NCI-H69 (cell line): Measurements from ENCODE around the gene FAM20C.
"Not testable (repeated sequence)": the region's sequence is repeated elsewhere in the genome, so short reads cannot be mapped to it uniquely, and the experiment has no call there.

Source experiments
- DNase-seq: peaks from one replicate; lab custom pipeline; 2025; lab: John Stamatoyannopoulos, UW

The FAM20C gene

DNA sequence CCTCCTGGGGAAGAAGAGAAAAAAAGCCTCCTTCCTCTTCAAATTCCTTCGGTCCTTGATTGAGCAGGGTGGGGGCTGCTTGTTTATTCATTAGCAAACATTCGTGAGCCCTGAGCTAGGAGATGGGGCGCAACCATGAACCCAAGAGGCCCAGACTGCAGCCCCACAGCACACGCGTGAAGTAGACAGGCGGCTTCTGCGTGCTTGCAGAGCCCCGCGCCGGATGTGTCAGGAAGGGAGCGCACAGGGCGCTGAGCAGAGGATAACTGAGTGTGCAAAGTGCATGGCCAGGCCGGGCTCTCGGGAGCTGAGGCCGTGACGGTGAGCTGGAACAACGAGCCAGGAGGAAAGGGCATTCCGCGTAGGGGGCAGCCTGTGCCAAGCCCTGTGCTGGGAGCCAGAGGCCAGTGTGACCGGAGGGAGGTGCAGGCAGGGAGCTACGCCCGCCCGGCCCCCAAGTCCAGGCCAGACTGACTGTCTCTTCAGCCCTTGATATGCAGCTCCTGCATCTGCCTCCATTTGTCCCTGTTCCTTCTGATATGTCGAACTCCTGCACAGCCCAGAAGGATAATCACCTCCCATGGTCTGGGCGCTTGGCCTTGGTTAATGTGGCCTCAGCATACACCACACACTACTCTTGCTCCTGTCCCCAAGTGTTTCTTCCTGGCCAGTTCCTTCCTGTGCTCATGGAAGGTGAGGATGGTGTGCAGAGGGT is 102.2 kb downstream of the FAM20C start:
- no peak for DNase-seq

DNA sequence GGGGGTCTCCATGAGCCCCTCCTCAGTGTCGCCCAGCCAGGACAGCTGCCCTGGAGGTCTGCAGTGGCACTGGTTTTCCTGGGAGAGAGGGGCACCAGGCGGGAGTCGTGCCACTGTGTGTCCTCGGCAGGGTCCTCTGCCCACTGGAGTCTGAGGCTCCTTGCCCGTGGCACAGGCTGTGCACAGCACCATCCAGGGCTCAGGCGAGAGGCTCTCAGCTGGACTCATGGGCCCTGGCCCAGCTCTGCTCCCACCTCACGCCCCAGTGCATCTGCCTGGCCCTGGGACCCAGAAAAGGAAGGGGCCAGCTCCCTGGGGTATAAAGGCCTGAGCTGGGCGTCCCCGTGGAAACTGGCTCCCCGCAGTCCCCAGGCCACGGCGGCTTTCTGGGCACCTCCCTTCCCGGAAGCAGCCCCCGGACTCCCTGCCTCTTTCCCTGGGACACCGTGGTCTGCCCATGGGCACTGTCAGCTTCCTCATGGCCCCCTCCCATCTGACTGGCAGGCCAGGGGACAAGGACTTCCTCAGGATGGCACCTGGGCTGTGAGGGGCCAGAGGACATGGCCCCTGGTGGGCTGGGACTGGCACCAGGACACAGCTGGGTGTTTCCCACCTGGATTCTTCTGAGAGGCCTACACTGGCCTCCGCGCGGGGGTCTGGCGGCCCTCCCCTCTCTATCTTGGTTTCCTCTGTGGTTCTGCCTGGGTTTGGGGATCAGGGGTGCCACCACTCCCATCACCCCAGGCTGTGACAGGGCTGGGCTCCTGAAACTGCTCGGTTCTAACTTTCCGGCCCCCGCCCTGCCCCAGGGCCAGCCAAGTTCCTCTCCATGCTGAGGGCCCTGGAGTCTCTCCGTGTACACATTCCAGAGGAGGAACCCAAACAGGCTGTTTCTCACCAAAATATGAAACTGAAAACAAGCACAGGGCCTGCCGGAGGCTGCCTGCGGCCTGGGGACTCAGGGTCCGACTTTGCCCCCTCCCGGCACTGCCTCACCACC is 103.1 kb downstream of the FAM20C start:
- DNase-seq, result no peak

DNA sequence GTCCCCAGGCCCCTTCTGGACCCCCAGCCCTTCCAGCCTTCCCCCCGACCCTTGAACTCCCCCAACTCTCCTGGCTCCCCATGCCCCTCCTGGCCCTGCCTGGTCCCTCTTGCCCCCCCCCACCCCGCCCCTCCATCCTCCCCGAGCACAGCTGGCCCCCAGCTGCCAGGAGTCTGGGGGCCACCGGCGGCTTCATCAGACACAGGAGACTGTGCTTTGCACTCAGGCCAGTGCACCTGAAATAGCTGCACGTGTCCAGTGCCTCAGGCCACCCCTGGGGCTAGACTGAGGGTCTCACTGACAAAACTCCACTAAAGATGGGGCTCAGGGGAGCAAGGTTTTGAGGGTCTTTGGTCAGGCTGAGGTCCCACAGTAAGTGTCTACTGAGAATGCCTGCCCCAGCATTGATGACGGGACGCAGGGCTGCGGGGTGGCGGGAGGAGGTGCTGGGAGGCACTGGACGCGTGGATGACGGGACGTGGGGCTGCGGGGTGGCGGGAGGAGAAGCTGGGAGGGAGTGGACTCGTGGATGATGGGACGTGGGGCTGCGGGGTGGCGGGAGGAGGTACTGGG is 104.1 kb downstream of the FAM20C start:
- no peak for DNase-seq

DNA sequence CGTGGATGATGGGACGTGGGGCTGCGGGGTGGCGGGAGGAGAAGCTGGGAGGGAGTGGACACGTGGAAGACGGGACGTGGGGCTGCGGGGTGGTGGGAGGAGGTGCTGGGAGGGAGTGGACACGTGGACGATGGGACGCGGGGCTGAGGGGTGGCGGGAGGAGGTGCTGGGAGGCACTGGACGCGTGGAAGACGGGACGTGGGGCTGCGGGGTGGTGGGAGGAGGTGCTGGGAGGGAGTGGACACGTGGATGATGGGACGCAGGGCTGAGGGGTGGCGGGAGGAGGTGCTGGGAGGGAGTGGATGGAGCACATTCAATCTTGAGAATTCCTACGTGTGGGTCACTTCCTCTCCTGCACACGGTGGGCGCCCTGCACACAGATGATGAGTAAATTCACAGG is 104.8 kb downstream of the FAM20C start:
- not testable (repeated sequence) for DNase-seq

DNA sequence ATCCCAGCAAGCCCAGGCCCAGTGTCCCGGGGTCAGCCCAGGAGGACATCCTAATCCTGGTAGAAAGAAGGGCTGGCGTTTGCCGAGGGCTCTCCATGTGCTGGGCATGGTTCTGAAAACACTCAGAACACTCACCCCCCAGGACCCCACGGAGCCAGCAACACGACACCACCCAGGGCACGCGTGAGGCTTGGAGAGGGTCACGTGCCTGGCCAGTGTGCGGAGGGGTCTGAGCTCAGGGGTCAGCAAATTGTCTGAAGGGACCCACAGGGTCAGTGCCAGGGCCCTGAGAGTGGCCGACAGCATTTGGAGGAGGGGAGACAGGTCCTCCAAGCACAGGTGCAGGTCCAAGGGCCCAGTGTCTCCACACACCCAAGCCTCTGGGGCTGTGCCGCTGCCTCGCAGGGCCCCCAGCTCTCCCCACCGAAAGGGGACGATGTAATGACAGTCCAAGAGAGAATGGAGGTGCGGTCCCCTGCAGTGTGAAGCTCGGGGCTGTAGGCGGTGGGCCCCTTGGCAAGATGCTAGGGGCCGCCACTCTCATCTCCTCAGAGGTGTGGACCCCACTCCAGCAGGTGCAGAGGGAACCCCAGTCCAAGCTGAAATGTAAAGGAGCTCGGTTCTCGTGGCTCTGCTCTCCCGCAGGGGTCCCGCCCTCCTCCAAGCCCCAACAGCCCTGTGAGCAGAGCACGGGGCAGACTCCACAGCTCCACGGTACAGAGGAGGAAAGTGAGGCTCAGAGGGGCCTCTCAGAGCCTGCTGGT is 105.4 kb downstream of the FAM20C start:
- no peak for DNase-seq

DNA sequence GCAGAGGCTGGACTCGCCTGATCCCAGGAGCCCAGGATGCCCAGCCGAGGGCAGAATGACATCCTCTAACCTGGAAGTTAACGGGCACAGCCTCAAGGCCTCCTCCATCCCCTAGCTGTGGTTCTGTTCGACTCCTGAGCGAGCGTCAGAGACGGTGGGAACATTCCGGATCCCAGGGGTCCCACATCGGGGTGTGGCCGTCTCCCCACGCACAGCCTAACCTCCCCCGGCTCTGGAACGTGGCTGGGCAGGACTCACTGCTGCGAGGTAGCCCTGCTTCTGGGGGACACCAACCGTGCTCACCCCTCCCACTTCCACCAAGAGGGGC is 106.0 kb downstream of the FAM20C start:
- no peak for DNase-seq

DNA sequence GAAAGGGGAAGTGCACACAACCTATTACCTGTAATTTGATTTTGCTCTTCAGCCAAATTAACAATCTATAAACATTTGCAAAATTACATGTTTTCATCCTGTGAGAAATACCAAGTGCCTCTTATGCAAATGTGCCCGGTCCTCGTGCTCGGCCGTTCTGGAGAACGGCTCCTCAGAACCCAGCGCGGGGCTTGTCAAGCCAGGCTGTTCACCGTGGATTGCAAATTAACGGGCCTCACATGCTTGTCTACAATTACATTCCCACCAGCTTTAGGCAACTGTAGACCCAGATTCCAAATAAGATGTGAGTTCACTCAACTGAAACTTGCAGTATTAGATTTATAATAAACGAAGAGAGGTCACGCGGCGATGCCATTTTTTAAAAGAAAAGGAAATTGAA is 106.4 kb downstream of the FAM20C start:
- DNase-seq, result no peak

DNA sequence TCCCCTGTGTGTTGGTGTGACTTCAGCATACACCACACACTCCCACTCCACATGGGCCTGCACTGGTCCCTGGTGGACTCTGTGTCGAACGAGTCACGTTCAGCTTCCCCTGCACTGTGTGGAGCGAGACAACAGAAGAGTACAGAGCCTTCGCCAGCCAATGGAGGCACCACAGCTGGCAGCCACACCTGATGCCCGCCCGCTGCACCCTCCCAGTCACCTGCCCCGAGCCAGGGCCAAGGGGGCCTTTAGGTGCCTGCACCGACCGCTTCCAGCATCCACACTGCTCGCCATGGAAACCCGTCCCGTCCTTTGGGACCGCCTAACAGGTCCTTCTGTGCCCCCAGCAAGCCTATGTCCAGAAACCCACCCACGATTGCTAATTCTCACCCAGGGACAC is 106.8 kb downstream of the FAM20C start:
- no peak for DNase-seq

DNA sequence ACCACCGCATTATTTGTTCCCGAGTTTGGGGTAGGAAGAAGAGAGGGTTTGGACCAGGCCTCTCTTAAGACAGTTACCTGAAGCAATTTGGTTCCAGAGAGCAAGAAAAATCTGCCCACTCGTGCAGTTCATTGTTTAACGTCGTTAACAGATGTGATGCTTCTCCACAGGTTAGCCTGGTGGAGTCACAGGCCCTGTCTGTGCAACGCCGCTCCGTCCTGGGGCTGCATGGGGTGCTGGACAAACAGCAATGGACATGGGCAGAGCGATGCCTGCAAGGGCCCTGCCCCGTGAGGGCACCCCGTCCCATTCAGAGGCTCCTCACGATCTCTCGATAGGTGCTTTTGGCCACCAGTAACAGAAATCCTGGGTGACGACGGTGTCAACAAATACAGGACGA is 107.3 kb downstream of the FAM20C start:
- no peak for DNase-seq

DNA sequence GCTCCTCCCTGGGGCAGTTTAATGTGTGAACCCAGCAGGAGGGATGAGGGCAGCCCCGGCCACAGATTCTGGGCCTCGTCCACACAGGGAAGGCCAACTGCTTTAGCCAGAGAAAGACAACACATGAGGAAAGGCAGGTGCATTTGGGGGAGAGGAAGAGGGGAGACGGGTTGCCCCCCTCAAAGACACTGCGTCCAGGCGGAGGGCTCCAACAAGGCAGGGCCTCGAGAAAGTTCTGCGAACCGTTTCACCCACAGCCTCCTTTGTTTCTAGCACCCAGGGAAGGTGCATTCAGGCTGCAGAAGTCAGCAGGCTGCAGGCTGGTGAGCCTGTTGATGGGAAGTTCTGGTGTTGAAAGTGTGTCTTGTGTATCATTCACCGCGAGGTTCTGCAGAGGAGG is 107.7 kb downstream of the FAM20C start:
- DNase-seq, result no peak

DNA sequence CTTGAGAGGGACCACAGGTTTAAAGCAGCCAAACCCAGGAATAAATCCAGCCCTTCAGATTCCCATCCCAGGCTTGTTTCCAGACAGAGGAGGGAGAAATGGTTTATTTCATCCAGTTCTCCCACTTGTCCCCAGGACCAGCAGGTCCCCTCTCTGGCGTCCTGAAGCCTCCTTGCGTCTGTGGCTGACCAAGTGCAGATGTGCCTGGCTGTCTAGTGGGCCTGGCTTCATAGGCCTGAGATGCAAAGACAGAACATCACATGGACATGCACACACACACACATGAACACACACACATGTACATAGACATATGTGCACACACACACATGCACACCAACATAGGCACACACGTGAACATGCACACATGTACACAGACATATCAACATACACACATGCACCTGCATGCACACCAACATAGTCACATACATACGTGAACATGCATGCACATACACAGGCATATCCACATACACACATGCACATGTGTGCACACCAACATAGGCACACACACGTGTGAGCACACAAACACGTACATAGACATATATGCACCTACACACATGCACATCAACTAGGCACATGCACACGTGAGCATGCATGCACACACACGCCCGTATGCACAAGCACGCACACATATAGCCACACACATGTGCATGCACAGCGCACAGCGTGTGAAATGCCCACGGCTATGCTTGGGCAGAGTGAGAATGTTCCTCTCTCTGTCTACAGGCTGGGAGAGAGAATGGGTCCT is 108.3 kb downstream of the FAM20C start:
- no peak for DNase-seq

DNA sequence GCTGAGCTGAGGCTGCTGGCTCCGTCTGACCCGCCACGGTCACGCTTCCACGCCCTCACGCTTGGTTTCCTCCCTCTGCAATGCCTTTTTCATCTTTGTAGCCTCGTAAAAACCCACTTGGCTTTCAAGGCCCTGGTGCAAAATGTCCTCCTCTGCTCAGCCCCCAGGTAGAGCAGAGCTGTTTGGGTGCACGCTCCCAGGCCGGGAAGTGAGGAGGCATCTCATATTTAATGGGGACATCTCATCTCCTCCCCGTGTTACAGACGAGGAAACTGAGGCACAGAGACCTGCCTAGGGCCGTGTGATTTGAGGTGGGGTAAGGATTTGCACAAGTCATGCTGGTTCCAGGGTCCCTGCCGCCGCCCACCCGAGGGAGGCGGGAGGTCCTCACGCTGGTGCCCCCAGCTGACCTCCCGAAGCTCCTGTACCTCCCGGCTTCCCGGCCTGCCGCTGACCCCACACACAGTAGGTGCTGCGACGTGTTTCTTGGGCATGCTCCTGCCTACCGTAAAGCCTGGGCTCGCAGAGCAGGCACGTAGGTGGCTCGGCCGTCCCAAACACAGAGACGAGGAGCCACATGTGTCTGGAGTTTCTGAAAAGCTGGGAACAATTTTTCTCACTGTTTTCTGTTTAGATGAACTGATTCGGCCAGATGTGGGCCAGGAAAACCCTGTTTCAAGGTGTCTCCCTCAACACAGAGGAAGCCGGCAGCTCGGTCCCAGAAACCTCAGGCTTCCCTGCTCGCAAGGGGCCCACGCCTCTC is 109.1 kb downstream of the FAM20C start:
- DNase-seq, result no peak

DNA sequence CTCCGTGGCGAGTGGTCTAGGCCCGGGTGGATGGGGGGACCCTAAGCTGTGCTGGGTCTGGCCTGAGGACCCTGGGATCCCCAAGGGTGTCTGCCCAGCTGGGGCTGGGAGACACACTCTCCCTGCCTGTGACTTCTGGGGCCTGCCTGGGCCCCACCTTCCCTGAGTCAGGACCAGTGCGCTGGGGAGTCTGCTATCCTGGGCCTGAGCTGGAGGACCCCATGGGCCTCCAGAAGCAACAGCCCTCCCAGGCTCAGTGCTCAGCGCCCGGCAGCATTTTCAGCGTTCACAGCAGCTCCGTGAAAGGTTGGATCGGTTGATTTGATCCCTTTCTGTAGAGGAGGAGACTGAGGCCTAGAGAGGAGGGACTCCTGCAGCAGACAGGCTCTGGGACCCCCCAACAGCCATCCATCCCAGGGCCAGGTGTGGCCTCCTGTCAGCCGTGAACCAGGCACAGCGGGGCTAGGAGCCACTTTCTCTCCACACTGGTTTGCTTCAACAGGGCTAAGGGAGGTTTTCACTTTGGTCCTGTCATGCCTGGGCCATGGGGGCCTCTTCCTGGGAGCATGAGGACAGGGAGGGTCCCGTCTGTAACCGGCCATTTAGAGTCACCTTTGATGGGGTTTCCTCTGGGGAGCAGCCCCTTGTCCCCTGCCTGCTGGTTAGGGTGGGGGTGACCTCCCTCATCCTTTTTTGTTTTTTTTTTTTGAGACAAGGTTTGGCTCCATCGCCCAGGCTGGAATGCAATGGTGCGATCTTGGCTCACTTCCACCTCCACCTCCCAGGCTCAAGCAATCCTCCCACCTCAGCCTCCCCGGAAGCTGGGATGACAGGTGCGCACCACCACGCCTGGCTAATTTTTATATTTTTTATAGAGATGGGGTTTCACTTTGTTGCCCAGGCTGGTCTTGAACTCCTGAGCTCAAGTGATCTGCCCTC is 110.0 kb downstream of the FAM20C start:
- DNase-seq, result no peak

DNA sequence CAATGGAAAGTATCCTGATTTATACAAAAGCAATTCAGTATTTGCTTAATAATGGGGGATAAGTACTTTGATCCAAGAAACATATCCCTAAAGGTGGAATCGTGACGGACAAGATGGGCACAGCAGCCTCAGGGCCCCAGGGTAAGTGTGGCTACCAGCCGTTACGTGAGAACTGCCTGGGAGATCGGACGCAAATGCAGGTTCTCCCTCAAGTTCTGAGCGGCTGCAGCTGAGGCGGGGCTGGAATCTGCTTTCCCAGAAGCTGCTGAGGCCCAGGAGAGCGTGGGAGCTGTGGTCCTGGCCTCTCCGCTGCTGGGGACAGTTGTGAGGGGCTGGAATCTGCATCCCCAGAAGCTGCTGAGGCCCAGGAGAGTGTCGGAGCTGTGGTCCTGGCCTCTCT is 111.1 kb downstream of the FAM20C start:
- DNase-seq, result no peak

DNA sequence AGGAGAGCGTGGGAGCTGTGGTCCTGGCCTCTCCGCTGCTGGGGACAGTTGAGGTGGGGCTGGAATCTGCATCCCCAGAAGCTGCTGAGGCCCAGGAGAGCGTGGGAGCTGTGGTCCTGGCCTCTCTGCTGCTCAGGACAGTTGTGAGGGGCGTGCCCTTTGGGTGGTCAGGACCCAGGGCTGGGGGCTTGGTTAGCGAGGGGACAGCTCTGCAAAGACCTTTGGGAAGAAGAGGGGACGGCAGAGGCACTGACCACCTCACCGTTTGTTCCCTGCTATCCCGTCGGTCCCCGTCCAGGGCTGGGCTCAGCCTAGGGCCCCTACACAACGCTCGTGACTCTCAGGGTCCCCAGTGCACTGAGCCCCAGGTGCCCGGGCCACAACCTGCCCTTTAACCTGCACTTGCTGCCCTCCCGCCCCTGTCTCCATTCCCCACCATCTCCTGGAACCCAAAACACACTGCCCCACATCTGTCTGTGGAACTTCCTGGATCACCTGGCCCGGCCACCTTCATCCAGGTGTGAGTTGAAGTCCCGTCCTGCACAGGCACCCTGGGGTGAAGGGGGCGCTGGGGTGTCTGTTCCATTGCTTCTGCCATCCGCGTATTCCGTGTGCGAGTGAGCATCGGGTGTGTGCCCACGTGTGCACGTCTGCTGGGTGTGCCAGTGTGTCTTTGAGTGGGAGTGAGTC is 111.7 kb downstream of the FAM20C start:
- DNase-seq, result no peak

DNA sequence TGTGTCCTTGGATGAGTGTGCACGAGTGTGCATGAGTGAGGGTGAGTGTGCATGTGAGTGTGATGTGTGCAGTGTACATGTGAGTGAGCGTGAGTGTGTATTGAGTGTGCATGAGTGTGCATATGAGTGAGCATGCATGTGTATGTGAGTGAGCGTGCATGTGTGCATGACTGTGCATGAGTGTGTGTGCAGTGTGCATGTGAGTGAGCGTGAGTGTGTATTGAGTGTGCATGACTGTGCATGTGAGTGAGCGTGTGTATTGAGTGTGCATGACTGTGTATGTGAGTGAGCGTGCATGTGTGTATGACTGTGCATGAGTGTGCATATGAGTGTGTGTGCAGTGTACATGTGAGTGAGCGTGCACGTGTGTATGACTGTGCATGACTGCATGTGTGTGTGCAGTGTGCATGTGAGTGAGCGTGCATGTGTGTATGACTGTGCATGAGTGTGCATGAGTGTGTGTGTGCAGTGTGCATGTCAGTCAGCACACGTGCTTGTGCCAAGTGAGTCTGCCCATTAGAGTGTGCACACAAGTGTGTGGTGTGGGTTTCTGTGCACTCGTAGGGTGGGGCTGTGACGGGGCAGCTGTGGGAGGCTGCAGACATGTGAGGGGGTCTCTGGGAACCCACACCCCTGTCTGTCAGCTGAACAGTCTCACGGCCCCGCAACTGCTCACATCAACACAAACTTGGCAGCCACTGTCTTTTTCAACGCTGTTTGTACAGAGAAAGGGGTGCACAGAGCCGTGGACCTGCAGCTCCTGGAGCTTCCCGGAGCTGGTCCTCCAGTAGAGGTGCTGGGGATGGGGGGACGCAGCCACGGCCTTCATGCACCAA is 112.4 kb downstream of the FAM20C start:
- DNase-seq, result no peak

DNA sequence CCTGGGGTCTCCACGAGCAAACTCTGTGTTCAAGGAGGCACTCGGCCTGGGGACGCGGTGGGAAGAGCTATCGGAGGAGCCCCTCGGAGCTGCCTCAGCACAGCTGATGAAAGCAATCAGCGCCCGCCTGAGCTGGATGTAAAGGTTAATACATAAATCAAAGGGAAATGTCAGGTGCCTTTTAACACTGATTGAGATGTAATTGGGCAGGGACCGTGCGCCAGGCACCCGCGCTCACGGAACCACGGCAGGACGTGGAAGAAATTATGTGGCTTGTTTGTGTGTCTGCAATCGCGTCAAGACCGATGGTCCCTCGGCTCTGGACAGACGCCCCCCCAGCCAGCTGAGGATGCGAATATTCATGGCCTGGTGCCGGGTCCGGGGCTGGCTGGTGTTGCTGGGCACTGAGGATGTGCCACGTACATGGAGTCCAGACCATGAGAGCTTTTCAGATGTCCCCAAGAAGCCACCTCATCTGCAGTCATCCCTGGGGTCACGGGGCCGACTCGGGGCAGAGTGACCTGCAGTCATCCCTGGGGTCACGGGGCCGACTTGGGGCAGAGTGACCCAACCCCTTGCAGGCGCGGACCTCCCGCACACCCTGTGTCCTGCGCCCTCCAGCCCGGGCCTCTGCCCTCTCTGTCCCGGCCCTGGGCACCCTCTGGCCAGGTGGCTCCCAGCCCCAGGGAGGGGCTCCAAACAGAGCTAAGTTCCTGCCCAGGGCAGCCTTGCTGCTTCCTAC is 113.2 kb downstream of the FAM20C start:
- DNase-seq, result no peak
